GM12878 (cell line): ENCODE measurements around the gene BBS9. TPM values are rescaled to one million over a fixed set of nuclear protein-coding genes. Genes with fewer than 3 reads are reported as not detected.

Source experiments
- ATAC-seq: fragments of 200-7000 bp; cut with Tn5 transposase; 3 replicates; pipeline ENCODE4 v1.9.1; 2020; ENCODE audit warnings: mild to moderate bottlenecking, moderate library complexity
- BruUV-seq: library from RNA; stranded (reverse); fragments of 400-500 nt; replicated peaks from 2 replicates; lab custom pipeline; 2021; lab: Mats Ljungman, UMichigan
- CTCF ChIA-PET: fragments of 300-600 bp; sonication (Branson Sonifier 250); formaldehyde crosslinking; extraction: SDS; loops from one replicate; lab custom pipeline; 2021; ENCODE audit warnings: inconsistent platforms; lab: Yijun Ruan, JAX
- POLR2A ChIA-PET: fragments of 350-600 bp; formaldehyde crosslinking; extraction: SDS; loops from one replicate; lab custom pipeline; 2021; ENCODE audit warnings: inconsistent platforms; lab: Charles Lee
- RAD21 ChIA-PET: fragments of 300-600 bp; sonication (Branson Sonifier 250); formaldehyde crosslinking; loops from one replicate; lab custom pipeline; 2023; ENCODE audit warnings: antibody characterized with exemption; ENCODE audit not compliant: unreplicated experiment; lab: Charles Lee
- SMC1A ChIA-PET: fragments of 300-600 bp; sonication (Branson Sonifier 250); formaldehyde crosslinking; loops from one replicate; lab custom pipeline; 2023; ENCODE audit not compliant: unreplicated experiment, uncharacterized antibody; lab: Charles Lee
- DNase-seq: peaks from one replicate; pipeline ENCODE4 v3.0.0-alpha.2; 2011; ENCODE audit warnings: low read depth, low spot score
- FAIRE-seq: peaks from 3 replicates; lab custom pipeline; 2011; peaks lifted over from hg19 to GRCh38; lab: Jason Lieb, UNC
- H2AFZ ChIP-seq: 2 replicates; pipeline ENCODE4 v1.6.0; 2011; ENCODE audit warnings: low read depth, low read length, control low read depth; ENCODE audit not compliant: control insufficient read depth
- H3K27ac ChIP-seq: 2 replicates; pipeline ENCODE4 v1.5.1; 2011; ENCODE audit warnings: control low read depth; ENCODE audit not compliant: control insufficient read depth, insufficient read depth
- H3K27me3 ChIP-seq, 2 experiments: replicated peaks in 1 of 2; 2 replicates each; pipeline versions ENCODE4 v1.6.0 to v1.6.1; 2011; ENCODE audit warnings: low read length in 1 of 2; ENCODE audit not compliant: control insufficient read depth in 2 of 2, insufficient read depth in 2 of 2
- H3K36me3 ChIP-seq, 2 experiments: 2 replicates each; pipeline ENCODE4 v1.5.1; 2011; ENCODE audit warnings: low read length in 1 of 2; ENCODE audit not compliant: control insufficient read depth in 2 of 2, insufficient read depth in 2 of 2
- H3K4me1 ChIP-seq: 2 replicates; pipeline ENCODE4 v1.6.1; 2011; ENCODE audit warnings: mild to moderate bottlenecking, low read length, moderate library complexity, mixed read lengths; ENCODE audit not compliant: control insufficient read depth, insufficient read depth
- H3K4me2 ChIP-seq: 2 replicates; pipeline ENCODE4 v1.6.0; 2011; ENCODE audit warnings: control low read depth; ENCODE audit not compliant: control insufficient read depth, insufficient read depth
- H3K4me3 ChIP-seq: fragments of 200-600 bp; sonication (generic); 2 replicates; pipeline ENCODE4 v1.5.1; 2016
- H3K79me2 ChIP-seq: 2 replicates; pipeline ENCODE4 v1.6.0; 2011; ENCODE audit warnings: low read length; ENCODE audit not compliant: control insufficient read depth, insufficient read depth
- H3K9ac ChIP-seq: 2 replicates; pipeline ENCODE4 v1.8.0; 2011; ENCODE audit warnings: low read length, control low read depth, mixed read lengths; ENCODE audit not compliant: control insufficient read depth, insufficient read depth
- H3K9me3 ChIP-seq: replicated peaks from 3 replicates; pipeline ENCODE4 v1.5.1; 2011; ENCODE audit warnings: mild to moderate bottlenecking, low read length; ENCODE audit not compliant: control insufficient read depth, insufficient read depth
- H4K20me1 ChIP-seq: 2 replicates; pipeline ENCODE4 v1.6.0; 2011; ENCODE audit not compliant: control insufficient read depth, insufficient read depth
- ATF7 ChIP-seq: fragments of 450-650 bp; IDR thresholded peaks from 2 replicates; pipeline ENCODE4 v1.6.1; 2016; ENCODE audit warnings: low read depth, mild to moderate bottlenecking
- EED ChIP-seq: sonication (generic); IDR thresholded peaks from 2 replicates; pipeline ENCODE4 v1.6.1; 2016; ENCODE audit warnings: antibody characterized with exemption, low read depth
- EP300 ChIP-seq, 2 experiments: fragments of 150-350 bp in 1 of 2; IDR thresholded peaks; 2 replicates each; pipeline ENCODE4 v1.6.1; 2011 to 2012; ENCODE audit warnings: low read depth in 2 of 2, low read length in 2 of 2, borderline replicate concordance in 1 of 2, improper control_type of control experiment in 1 of 2, inconsistent platforms in 1 of 2; ENCODE audit not compliant: control insufficient read depth in 1 of 2
- NR2C2 ChIP-seq: IDR thresholded peaks from 2 replicates; pipeline ENCODE4 v1.6.1; 2011; ENCODE audit warnings: borderline replicate concordance, low read depth; ENCODE audit not compliant: control insufficient read depth, insufficient read length
- RBBP5 ChIP-seq: fragments of 200-600 bp; sonication (generic); conservative IDR thresholded peaks from 2 replicates; pipeline ENCODE4 v1.6.1; 2016
- SPI1 ChIP-seq: IDR thresholded peaks from 2 replicates; pipeline ENCODE4 v1.6.1; 2011; ENCODE audit warnings: low read depth, mild to moderate bottlenecking, low read length, moderate library complexity, borderline replicate concordance; ENCODE audit not compliant: insufficient read depth
- TARDBP ChIP-seq: IDR thresholded peaks from 2 replicates; pipeline ENCODE4 v1.6.1; 2016; ENCODE audit warnings: borderline replicate concordance
- WGBS: methylation state at CpG from one replicate; pipeline ENCODE4 v1.1.6; 2016; ENCODE audit warnings: low lambda C conversion rate; ENCODE audit not compliant: insufficient replicate concordance, insufficient coverage; ENCODE audit errors: missing lambda C conversion rate; 5-methylcytosine and 5-hydroxymethylcytosine counted together
- in situ Hi-C: fragments of 300-500 bp; cut with MboI; formaldehyde crosslinking; loops from 9 replicates; pipeline ENCODE4 v1.14.3; 2018; ENCODE audit warnings: mixed read lengths
- intact Hi-C: fragments of 100-400 bp; cut with micrococcal nuclease; formaldehyde crosslinking; loops from one replicate; pipeline ENCODE4 v1.14.2; 2022; ENCODE audit not compliant: unreplicated experiment
- polyA plus RNA-seq, 11 experiments: library from polyadenylated mRNA; depleted of rRNA in 4 of 11; unstranded in 6 of 11; stranded (reverse) in 5 of 11; fragments of >200 nt; fragmentation: Nextera tagmentation in 4 of 11; fragmentation: Illumina TruSeq in 1 of 11; extraction: Ambion mirVana in 4 of 11; extraction: Trizol in 1 of 11; gene quantifications; 1 replicate in 1 of 11; 2 replicates in 10 of 11; pipeline versions ENCODE4 v1.2.1 to v1.2.3, GENCODE V29; 2011 to 2016; ENCODE audit warnings: inconsistent platforms in 2 of 11, missing spikeins in 2 of 11, low read depth in 1 of 11
- total RNA-seq, 4 experiments: library from RNA; depleted of rRNA in 3 of 4; stranded (reverse); fragments of >200 nt in 3 of 4; fragmentation: Illumina TruSeq in 1 of 4; extraction: Trizol in 1 of 4; gene quantifications; 2 replicates each; pipeline versions ENCODE4 v1.2.1 to v1.2.3, GENCODE V29; 2013 to 2021
- TF ChIP-seq, protein P1 (sequence below): IDR thresholded peaks from 2 replicates; pipeline ENCODE4 v1.6.1; 2011; ENCODE audit warnings: low read depth, low read length, improper control_type of control experiment, borderline replicate concordance
- TF ChIP-seq, protein P2 (sequence below): fragments of 450-650 bp; IDR thresholded peaks from 2 replicates; pipeline ENCODE4 v1.6.1; 2016; ENCODE audit warnings: mild to moderate bottlenecking
- TF ChIP-seq, protein P3 (sequence below): IDR thresholded peaks from 2 replicates; pipeline ENCODE4 v1.6.1; 2011; ENCODE audit warnings: borderline replicate concordance, low read depth, mild to moderate bottlenecking, moderate library complexity, low read length; ENCODE audit not compliant: insufficient read depth, poor library complexity, severe bottlenecking

BBS9 gene
- total and polyA plus RNA-seq, 10 of the 15 experiments (the other 5 are each of a cell fraction or from before 2014, with no cell fraction given) = 1.2 to 5.6 (median 2.3) TPM

DNA sequence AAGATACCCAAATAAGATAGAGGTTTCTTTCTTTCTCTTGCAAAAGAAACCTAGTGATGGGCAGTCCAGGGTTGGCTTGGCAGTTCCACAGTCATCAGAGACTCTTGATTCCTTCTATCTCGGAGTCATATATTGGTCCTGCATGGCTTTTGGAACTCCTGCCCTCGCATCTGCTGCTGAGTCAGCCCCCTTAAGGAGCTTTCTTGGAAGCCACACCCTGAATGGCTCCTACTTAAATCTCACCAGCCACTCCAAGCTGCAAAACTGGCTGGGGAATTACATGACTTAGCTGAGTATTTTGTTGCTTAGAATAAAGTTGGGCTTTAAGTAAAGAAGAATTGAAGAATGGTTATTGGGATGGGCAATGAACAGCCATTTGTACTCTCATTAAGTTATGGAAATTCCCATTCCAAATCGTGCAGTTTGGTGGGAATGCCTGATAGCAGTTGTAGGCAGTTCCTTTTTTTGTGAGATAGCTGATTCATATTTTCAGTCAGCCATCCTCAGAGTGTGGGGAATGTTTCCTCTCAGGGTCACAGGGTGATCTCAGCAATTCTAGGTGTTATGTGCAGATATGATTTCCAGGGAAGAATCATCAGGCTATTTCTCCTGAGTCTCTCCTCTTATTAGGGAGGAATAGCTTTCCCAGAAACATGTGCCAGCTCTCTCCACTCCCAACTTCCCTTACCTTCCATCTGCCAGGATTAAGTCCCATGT lies 209.9 kb downstream of the BBS9 start:
- ChIA-PET CTCF (interaction anchor here (1.4 kb wide), 1 partner anchor 85 kb away, joined by 3 read pairs; no protein-coding TSS in a partner anchor), SMC1A (interaction anchor here (0.6 kb wide), 1 partner anchor 41 kb away, joined by 3 read pairs; no protein-coding TSS in a partner anchor), RAD21 (no interaction called here), POLR2A (interaction anchor here (0.6 kb wide), 1 partner anchor 27 kb away, joined by 7 read pairs; no protein-coding TSS in a partner anchor)
- H3K4me1 ChIP-seq = no peaks in the 10 kb centered on the region
- H3K79me2 ChIP-seq = no peaks in the 10 kb centered on the region
- no peak overlapping the region for H2AFZ ChIP-seq
- DNase-seq (no peak), FAIRE-seq (no peak), ATAC-seq (no peak)
- intact Hi-C loops (no loop called here), in situ Hi-C loops (no loop called here)
- WGBS = 23% methylated on average over 3 of the region's 3 CpGs
- no peak for TF ChIP-seq RBBP5
- peak; percentile 28; the same call in 1 of the 2 replicates for TF ChIP-seq SPI1
- H4K20me1 ChIP-seq = no peaks in the 10 kb centered on the region
- BruUV-seq = no TSS peak
- H3K4me3 ChIP-seq = no peak overlapping the region
- H3K27ac ChIP-seq = no peak overlapping the region
- no peaks in the 10 kb centered on the region for H3K36me3 ChIP-seq
- no peak overlapping the region for H3K9ac ChIP-seq
- no peak overlapping the region for H3K4me2 ChIP-seq
- no peaks in the 10 kb centered on the region for H3K27me3 ChIP-seq
- H3K9me3 ChIP-seq = no peaks in the 10 kb centered on the region

DNA sequence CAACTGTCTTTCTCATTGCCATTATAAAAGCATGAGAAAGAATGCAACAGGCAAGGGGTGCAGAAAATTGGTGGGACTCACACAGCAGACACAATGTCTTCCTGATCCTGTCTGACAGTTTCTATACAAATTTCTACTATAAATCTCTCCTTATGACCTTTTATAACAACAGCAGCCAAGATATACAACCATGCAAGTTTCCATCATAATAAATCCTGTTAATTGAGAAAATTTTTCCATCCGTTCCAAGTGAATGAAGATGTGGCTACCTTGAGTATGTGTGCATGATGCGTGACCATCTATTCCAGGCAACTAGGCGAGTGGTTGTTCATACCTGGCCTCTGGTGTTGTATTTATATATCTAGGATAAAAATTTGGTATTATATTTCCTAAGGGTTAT lies 216.7 kb downstream of the BBS9 start:
- DNase-seq = no peak
- no peak for FAIRE-seq
- Histone ChIP-seq H3K4me2 (no peak overlapping the region), H3K9me3 (no peaks in the 10 kb centered on the region), H3K4me3 (no peak overlapping the region), H3K9ac (no peak overlapping the region), H3K27me3 (no peaks in the 10 kb centered on the region), H3K79me2 (no peaks in the 10 kb centered on the region), H3K4me1 (no peaks in the 10 kb centered on the region), H2AFZ (no peak overlapping the region), H3K36me3 (no peaks in the 10 kb centered on the region), H3K27ac (no peak overlapping the region), H4K20me1 (no peaks in the 10 kb centered on the region)
- ATAC-seq = no peak
- no TSS peak for BruUV-seq
- ChIA-PET POLR2A (no interaction called here), CTCF (no interaction called here), RAD21 (no interaction called here), SMC1A (no interaction called here)
- TF ChIP-seq, protein P1, sequence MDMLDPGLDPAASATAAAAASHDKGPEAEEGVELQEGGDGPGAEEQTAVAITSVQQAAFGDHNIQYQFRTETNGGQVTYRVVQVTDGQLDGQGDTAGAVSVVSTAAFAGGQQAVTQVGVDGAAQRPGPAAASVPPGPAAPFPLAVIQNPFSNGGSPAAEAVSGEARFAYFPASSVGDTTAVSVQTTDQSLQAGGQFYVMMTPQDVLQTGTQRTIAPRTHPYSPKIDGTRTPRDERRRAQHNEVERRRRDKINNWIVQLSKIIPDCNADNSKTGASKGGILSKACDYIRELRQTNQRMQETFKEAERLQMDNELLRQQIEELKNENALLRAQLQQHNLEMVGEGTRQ = no peak
- TF ChIP-seq, protein P2, sequence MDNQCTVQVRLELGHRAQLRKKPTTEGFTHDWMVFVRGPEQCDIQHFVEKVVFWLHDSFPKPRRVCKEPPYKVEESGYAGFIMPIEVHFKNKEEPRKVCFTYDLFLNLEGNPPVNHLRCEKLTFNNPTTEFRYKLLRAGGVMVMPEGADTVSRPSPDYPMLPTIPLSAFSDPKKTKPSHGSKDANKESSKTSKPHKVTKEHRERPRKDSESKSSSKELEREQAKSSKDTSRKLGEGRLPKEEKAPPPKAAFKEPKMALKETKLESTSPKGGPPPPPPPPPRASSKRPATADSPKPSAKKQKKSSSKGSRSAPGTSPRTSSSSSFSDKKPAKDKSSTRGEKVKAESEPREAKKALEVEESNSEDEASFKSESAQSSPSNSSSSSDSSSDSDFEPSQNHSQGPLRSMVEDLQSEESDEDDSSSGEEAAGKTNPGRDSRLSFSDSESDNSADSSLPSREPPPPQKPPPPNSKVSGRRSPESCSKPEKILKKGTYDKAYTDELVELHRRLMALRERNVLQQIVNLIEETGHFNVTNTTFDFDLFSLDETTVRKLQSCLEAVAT = no peak
- no peak for TF ChIP-seq EP300 (IDR thresholded peaks at IDR 0.05; ENCODE audit: borderline replicate concordance in 1 of 2, control insufficient read depth in 1 of 2, low read depth in 2 of 2, low read length in 2 of 2)
- TF ChIP-seq ATF7 = no peak
- TF ChIP-seq EED = no peak
- TF ChIP-seq TARDBP = no peak
- no peak for TF ChIP-seq NR2C2
- TF ChIP-seq, protein P3, sequence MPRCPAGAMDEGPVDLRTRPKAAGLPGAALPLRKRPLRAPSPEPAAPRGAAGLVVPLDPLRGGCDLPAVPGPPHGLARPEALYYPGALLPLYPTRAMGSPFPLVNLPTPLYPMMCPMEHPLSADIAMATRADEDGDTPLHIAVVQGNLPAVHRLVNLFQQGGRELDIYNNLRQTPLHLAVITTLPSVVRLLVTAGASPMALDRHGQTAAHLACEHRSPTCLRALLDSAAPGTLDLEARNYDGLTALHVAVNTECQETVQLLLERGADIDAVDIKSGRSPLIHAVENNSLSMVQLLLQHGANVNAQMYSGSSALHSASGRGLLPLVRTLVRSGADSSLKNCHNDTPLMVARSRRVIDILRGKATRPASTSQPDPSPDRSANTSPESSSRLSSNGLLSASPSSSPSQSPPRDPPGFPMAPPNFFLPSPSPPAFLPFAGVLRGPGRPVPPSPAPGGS = no peak
- in situ Hi-C loops = no loop called here
- WGBS = 51% methylated on average over 3 of the region's 3 CpGs
- intact Hi-C loops = no loop called here
